Measurements from ENCODE around the gene ADAMTSL3. TPM values are rescaled to one million over a fixed set of nuclear protein-coding genes. Genes with fewer than 3 reads are reported as not detected.

The ADAMTSL3 gene
- polyA plus RNA-seq, 1 donor from 2014 or later, result 0.51 TPM

DNA sequence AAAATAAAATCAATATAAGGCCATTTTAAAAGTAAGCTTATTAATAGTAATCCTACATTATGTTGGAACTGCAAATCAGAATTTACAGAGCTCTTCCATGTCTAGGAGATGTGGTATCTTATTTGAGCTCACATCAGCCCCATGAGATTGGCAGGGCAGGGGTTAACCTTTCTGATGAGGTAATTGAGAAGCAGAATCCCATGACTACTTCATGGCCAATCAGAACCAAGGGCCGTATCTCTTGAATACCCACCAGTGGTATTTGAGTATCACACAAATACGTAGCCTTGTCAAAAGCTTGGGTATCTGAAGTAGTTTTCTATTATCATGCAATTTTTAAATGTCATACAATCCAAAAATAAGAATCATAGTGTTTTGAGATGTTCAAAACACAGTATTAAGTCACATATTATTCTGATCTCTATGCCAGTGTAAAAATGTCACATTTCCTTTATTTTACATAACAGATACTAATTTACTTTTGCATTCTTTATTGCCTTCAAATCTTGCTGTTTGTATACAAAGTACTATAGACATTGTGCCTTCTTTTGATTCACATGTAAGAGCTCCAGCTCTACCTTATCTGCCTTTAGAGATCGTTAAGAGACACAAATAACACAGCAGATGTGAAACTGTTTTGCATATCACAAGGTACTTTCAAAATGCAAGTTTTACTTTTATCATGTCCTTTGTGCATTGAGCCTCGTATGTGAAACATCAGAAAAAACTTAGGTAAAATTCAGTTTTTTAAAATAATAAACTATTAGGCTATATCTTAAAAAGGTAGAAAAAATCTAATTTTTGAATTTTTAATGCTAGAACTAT, 329.9 kb downstream of the ADAMTSL3 start:
- no peak overlapping the region for H3K4me2 ChIP-seq (ENCODE audit: low read length)
- no peak overlapping the region for H3K27ac ChIP-seq (ENCODE audit: low read length)
- H2AFZ ChIP-seq (ENCODE audit: low read depth, low read length), result no peak overlapping the region
- no peaks in the 10 kb centered on the region for H4K20me1 ChIP-seq (ENCODE audit: insufficient read depth)
- no peaks in the 10 kb centered on the region for H3K36me3 ChIP-seq (ENCODE audit: insufficient read depth, low read length)
- no peaks in the 10 kb centered on the region for H3F3A ChIP-seq (ENCODE audit: insufficient read depth, low read length, poor library complexity, severe bottlenecking)
- no peaks in the 10 kb centered on the region for H3K9me3 ChIP-seq (ENCODE audit: low read length)
- H3K4me3 ChIP-seq (ENCODE audit: low read length), result no peak overlapping the region
- H3K79me2 ChIP-seq (replicated peaks; ENCODE audit: insufficient read depth, low read length), result no peaks in the 10 kb centered on the region
- H3K27me3 ChIP-seq (ENCODE audit: insufficient read depth, low read depth, low read length), result no peaks in the 10 kb centered on the region
- H3K9ac ChIP-seq (ENCODE audit: low read length), result no peak overlapping the region
- TF ChIP-seq SMC3 (conservative IDR thresholded peaks at IDR 0.05; ENCODE audit: poor library complexity) (no peak), EZH2 (IDR thresholded peaks at IDR 0.05; ENCODE audit: borderline replicate concordance, insufficient read depth, low read length, poor library complexity, severe bottlenecking) (no peak), POLR2AphosphoS5 (IDR thresholded peaks at IDR 0.05) (no peak), MXI1 (conservative IDR thresholded peaks at IDR 0.05; ENCODE audit: poor library complexity, severe bottlenecking) (no peak), TAF1 (IDR thresholded peaks at IDR 0.05; ENCODE audit: low read depth) (no peak), EP300 (conservative IDR thresholded peaks at IDR 0.05; ENCODE audit: poor library complexity, severe bottlenecking) (no peak), RAD21 (conservative IDR thresholded peaks at IDR 0.05) (no peak)
- TF ChIP-seq, protein P1, sequence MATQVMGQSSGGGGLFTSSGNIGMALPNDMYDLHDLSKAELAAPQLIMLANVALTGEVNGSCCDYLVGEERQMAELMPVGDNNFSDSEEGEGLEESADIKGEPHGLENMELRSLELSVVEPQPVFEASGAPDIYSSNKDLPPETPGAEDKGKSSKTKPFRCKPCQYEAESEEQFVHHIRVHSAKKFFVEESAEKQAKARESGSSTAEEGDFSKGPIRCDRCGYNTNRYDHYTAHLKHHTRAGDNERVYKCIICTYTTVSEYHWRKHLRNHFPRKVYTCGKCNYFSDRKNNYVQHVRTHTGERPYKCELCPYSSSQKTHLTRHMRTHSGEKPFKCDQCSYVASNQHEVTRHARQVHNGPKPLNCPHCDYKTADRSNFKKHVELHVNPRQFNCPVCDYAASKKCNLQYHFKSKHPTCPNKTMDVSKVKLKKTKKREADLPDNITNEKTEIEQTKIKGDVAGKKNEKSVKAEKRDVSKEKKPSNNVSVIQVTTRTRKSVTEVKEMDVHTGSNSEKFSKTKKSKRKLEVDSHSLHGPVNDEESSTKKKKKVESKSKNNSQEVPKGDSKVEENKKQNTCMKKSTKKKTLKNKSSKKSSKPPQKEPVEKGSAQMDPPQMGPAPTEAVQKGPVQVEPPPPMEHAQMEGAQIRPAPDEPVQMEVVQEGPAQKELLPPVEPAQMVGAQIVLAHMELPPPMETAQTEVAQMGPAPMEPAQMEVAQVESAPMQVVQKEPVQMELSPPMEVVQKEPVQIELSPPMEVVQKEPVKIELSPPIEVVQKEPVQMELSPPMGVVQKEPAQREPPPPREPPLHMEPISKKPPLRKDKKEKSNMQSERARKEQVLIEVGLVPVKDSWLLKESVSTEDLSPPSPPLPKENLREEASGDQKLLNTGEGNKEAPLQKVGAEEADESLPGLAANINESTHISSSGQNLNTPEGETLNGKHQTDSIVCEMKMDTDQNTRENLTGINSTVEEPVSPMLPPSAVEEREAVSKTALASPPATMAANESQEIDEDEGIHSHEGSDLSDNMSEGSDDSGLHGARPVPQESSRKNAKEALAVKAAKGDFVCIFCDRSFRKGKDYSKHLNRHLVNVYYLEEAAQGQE (IDR thresholded peaks at IDR 0.05; ENCODE audit: borderline replicate concordance), result no peak
- TF ChIP-seq, protein P2, sequence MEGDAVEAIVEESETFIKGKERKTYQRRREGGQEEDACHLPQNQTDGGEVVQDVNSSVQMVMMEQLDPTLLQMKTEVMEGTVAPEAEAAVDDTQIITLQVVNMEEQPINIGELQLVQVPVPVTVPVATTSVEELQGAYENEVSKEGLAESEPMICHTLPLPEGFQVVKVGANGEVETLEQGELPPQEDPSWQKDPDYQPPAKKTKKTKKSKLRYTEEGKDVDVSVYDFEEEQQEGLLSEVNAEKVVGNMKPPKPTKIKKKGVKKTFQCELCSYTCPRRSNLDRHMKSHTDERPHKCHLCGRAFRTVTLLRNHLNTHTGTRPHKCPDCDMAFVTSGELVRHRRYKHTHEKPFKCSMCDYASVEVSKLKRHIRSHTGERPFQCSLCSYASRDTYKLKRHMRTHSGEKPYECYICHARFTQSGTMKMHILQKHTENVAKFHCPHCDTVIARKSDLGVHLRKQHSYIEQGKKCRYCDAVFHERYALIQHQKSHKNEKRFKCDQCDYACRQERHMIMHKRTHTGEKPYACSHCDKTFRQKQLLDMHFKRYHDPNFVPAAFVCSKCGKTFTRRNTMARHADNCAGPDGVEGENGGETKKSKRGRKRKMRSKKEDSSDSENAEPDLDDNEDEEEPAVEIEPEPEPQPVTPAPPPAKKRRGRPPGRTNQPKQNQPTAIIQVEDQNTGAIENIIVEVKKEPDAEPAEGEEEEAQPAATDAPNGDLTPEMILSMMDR (IDR thresholded peaks at IDR 0.05; ENCODE audit: poor library complexity, severe bottlenecking), result no peak
- no peaks in the 10 kb centered on the region for H3K9me2 ChIP-seq (ENCODE audit: insufficient read depth, low read length)

DNA sequence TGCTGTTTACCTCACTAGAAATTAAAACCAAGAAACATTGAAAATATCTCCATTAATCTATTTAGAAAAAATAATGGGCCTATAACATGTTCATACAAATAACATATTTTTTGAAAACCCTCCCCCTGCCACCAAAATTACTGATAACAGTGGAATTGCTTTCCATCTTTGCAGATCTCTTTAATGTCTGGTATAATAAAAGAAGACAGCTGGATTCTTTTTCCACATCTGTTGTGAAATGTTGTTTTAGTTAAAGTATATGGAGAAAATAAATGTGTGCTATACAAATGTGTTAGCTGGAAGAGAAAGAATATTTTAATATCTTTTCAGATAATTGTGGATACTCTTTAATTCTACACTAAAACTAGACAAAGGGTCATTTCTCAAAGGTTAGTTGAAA, 330.7 kb downstream of the ADAMTSL3 start:
- no peaks in the 10 kb centered on the region for H3K79me2 ChIP-seq (replicated peaks; ENCODE audit: insufficient read depth, low read length)
- H3K27ac ChIP-seq (ENCODE audit: low read length), result no peak overlapping the region
- no peak for TF ChIP-seq MXI1 (conservative IDR thresholded peaks at IDR 0.05; ENCODE audit: poor library complexity, severe bottlenecking)
- no peak for TF ChIP-seq POLR2AphosphoS5 (IDR thresholded peaks at IDR 0.05)
- TF ChIP-seq RAD21 (conservative IDR thresholded peaks at IDR 0.05), result no peak
- no peak overlapping the region for H3K4me3 ChIP-seq (ENCODE audit: low read length)
- no peaks in the 10 kb centered on the region for H3K27me3 ChIP-seq (ENCODE audit: insufficient read depth, low read depth, low read length)
- H4K20me1 ChIP-seq (ENCODE audit: insufficient read depth), result no peaks in the 10 kb centered on the region
- H2AFZ ChIP-seq (ENCODE audit: low read depth, low read length), result no peak overlapping the region
- H3K4me2 ChIP-seq (ENCODE audit: low read length), result no peak overlapping the region
- no peaks in the 10 kb centered on the region for H3K9me2 ChIP-seq (ENCODE audit: insufficient read depth, low read length)
- H3K9ac ChIP-seq (ENCODE audit: low read length), result no peak overlapping the region
- H3K36me3 ChIP-seq (ENCODE audit: insufficient read depth, low read length), result no peaks in the 10 kb centered on the region
- H3K9me3 ChIP-seq (ENCODE audit: low read length), result no peaks in the 10 kb centered on the region
- H3F3A ChIP-seq (ENCODE audit: insufficient read depth, low read length, poor library complexity, severe bottlenecking), result no peaks in the 10 kb centered on the region

All from neural cell (in vitro differentiated cells).